ENCODE measurements around the gene CRK. TPM values are rescaled to one million over a fixed set of nuclear protein-coding genes. Genes with fewer than 3 reads are reported as not detected.

The CRK gene
- total and polyA plus RNA-seq, 10 of the 15 experiments (the other 5 are each of a cell fraction or from before 2014, with no cell fraction given) = 11.1 to 23.8 (median 20.5) TPM

- ChIA-PET CTCF (interaction anchor here (0.8 to 2.1 kb wide), 5 partner anchors 9 to 130 kb away, joined by 3 to 12 read pairs (median 4); partner anchors contain the start of gene INPP5K), RAD21 (ENCODE audit: unreplicated experiment) (no interaction called here), SMC1A (ENCODE audit: uncharacterized antibody, unreplicated experiment) (interaction anchor here (1.2 to 2.8 kb wide), 3 partner anchors 11 to 130 kb away, joined by 4 to 8 read pairs (median 6); partner anchors contain the start of gene INPP5K), POLR2A (interaction anchor here (0.6 to 2.0 kb wide), 3 partner anchors 9 to 14 kb away, joined by 3 to 9 read pairs (median 5); partner anchors contain the start of gene YWHAE)
- TF ChIP-seq MEF2B (IDR thresholded peaks at IDR 0.05; ENCODE audit: partially characterized antibody, poor library complexity, severe bottlenecking) = no peak
- TF ChIP-seq REST (IDR thresholded peaks at IDR 0.05; ENCODE audit: low read depth, low read length) = no peak
- no peak for TF ChIP-seq HCFC1 (IDR thresholded peaks at IDR 0.05; ENCODE audit: low read length)
- Histone ChIP-seq H3K4me2 (ENCODE audit: control insufficient read depth, insufficient read depth) (no peak overlapping the region), H2AFZ (ENCODE audit: control insufficient read depth, low read depth, low read length) (no peak overlapping the region), H3K4me1 (ENCODE audit: control insufficient read depth, insufficient read depth, low read length) (peaks cover 4% of the 10 kb centered on the region), H3K9ac (ENCODE audit: control insufficient read depth, insufficient read depth, low read length) (no peak overlapping the region), H4K20me1 (ENCODE audit: control insufficient read depth, insufficient read depth) (peaks cover 16% of the 10 kb centered on the region), H3K79me2 (ENCODE audit: control insufficient read depth, insufficient read depth, low read length) (peaks cover 95% of the 10 kb centered on the region), H3K36me3 (ENCODE audit: control insufficient read depth in 2 of 2, insufficient read depth in 2 of 2, low read length in 1 of 2) (peaks cover 3 to 15% of the 10 kb centered on the region in 2 experiments; a peak in 3 of 4 replicates), H3K4me3 (no peak overlapping the region), H3K9me3 (replicated peaks; ENCODE audit: control insufficient read depth, insufficient read depth, low read length) (no peaks in the 10 kb centered on the region), H3K27ac (ENCODE audit: control insufficient read depth, insufficient read depth) (no peak overlapping the region), H3K27me3 (replicated peaks in 1 of 2; ENCODE audit: control insufficient read depth in 2 of 2, insufficient read depth in 2 of 2, low read length in 1 of 2) (no peaks in the 10 kb centered on the region)
- ATAC-seq (peak; percentile 43), FAIRE-seq (no peak), DNase-seq (ENCODE audit: low read depth, low spot score) (no peak)
- BruUV-seq (replicated peaks) = TSS peak; percentile 16
- in situ Hi-C loops (cut with MboI) = no loop called here
- intact Hi-C loops (cut with micrococcal nuclease; ENCODE audit: unreplicated experiment) = no loop called here
- WGBS (ENCODE audit: insufficient coverage, insufficient replicate concordance, low lambda C conversion rate, missing lambda C conversion rate) = 16% methylated on average over 2 of the region's 2 CpGs
These were observed 69.8 kb downstream of the CRK start for GRCh38 chr17:1386265-1386664.
